ENCODE measurements around the gene MRPL11.

The MRPL11 gene

GRCh38 chr11:66412110-66412509 lies 26.5 kb downstream of the MRPL11 start:
- H3K27me3 ChIP-seq (ENCODE audit: low read depth, low read length), result peaks cover 11% of the 10 kb centered on the region

GRCh38 chr11:66411323-66411722 lies 27.3 kb downstream of the MRPL11 start:
- H3K4me1 ChIP-seq (ENCODE audit: low read length), result peaks cover 3% of the 10 kb centered on the region
- peaks cover 5% of the 10 kb centered on the region; the same call in 1 of the 2 replicates for H4K20me1 ChIP-seq (ENCODE audit: insufficient read depth, low read length)
- H3K27ac ChIP-seq (ENCODE audit: low read length), result no peak overlapping the region
- no peaks in the 10 kb centered on the region for H3K79me2 ChIP-seq (ENCODE audit: low read length)
- H3K27me3 ChIP-seq (ENCODE audit: low read depth, low read length), result peaks cover 10% of the 10 kb centered on the region; the same call in 1 of the 2 replicates
- TF ChIP-seq CTCF (IDR thresholded peaks at IDR 0.05; ENCODE audit: low read depth, low read length) (no peak), EZH2phosphoT487 (IDR thresholded peaks at IDR 0.05; ENCODE audit: low read depth) (no peak)
- no peaks in the 10 kb centered on the region for H3K9me3 ChIP-seq (ENCODE audit: insufficient read depth, low read length)
- H3K4me2 ChIP-seq (ENCODE audit: low read length), result no peak overlapping the region
- no peak overlapping the region for H3K4me3 ChIP-seq (ENCODE audit: low read length)
- no peak overlapping the region for H2AFZ ChIP-seq (ENCODE audit: low read depth, low read length)
- no peaks in the 10 kb centered on the region for H3K36me3 ChIP-seq (replicated peaks; ENCODE audit: low read depth, low read length)
- H3K9ac ChIP-seq (ENCODE audit: low read length), result no peak overlapping the region

More at GRCh38 chr11:66412110-66412509, 26.5 kb downstream of the MRPL11 start:
- Histone ChIP-seq H3K9ac (ENCODE audit: low read length) (no peak overlapping the region), H3K79me2 (ENCODE audit: low read length) (no peaks in the 10 kb centered on the region), H4K20me1 (ENCODE audit: insufficient read depth, low read length) (peaks cover 8% of the 10 kb centered on the region; the same call in 1 of the 2 replicates), H3K4me1 (ENCODE audit: low read length) (peaks cover 3% of the 10 kb centered on the region), H3K4me3 (ENCODE audit: low read length) (no peak overlapping the region), H3K36me3 (replicated peaks; ENCODE audit: low read depth, low read length) (no peaks in the 10 kb centered on the region), H3K27ac (ENCODE audit: low read length) (no peak overlapping the region), H3K9me3 (ENCODE audit: insufficient read depth, low read length) (no peaks in the 10 kb centered on the region), H2AFZ (ENCODE audit: low read depth, low read length) (no peak overlapping the region), H3K4me2 (ENCODE audit: low read length) (no peak overlapping the region)
- TF ChIP-seq CTCF (IDR thresholded peaks at IDR 0.05; ENCODE audit: low read depth, low read length), result no peak
- TF ChIP-seq EZH2phosphoT487 (IDR thresholded peaks at IDR 0.05; ENCODE audit: low read depth), result no peak

GRCh38 chr11:66410191-66410590 lies 28.5 kb downstream of the MRPL11 start:
- Histone ChIP-seq H3K9ac (ENCODE audit: low read length) (no peak overlapping the region), H3K4me1 (ENCODE audit: low read length) (peaks cover 3% of the 10 kb centered on the region), H3K27ac (ENCODE audit: low read length) (no peak overlapping the region), H3K79me2 (ENCODE audit: low read length) (no peaks in the 10 kb centered on the region), H3K4me2 (ENCODE audit: low read length) (no peak overlapping the region), H3K27me3 (ENCODE audit: low read depth, low read length) (peaks cover 13% of the 10 kb centered on the region; the same call in 1 of the 2 replicates), H2AFZ (ENCODE audit: low read depth, low read length) (no peak overlapping the region), H3K4me3 (ENCODE audit: low read length) (no peak overlapping the region), H3K36me3 (replicated peaks; ENCODE audit: low read depth, low read length) (no peaks in the 10 kb centered on the region), H4K20me1 (ENCODE audit: insufficient read depth, low read length) (peaks cover 3% of the 10 kb centered on the region; the same call in 1 of the 2 replicates), H3K9me3 (ENCODE audit: insufficient read depth, low read length) (no peaks in the 10 kb centered on the region)
- TF ChIP-seq CTCF (IDR thresholded peaks at IDR 0.05; ENCODE audit: low read depth, low read length) (no peak), EZH2phosphoT487 (IDR thresholded peaks at IDR 0.05; ENCODE audit: low read depth) (no peak)

- no peak for TF ChIP-seq CTCF (IDR thresholded peaks at IDR 0.05; ENCODE audit: low read depth, low read length)
- TF ChIP-seq EZH2phosphoT487 (IDR thresholded peaks at IDR 0.05; ENCODE audit: low read depth), result no peak
- H3K9me3 ChIP-seq (ENCODE audit: insufficient read depth, low read length), result no peaks in the 10 kb centered on the region
- no peak overlapping the region for H3K27ac ChIP-seq (ENCODE audit: low read length)
- no peaks in the 10 kb centered on the region for H3K79me2 ChIP-seq (ENCODE audit: low read length)
- H3K4me3 ChIP-seq (ENCODE audit: low read length), result peak overlapping the region; percentile 85
- no peaks in the 10 kb centered on the region for H3K36me3 ChIP-seq (replicated peaks; ENCODE audit: low read depth, low read length)
- H2AFZ ChIP-seq (ENCODE audit: low read depth, low read length), result no peak overlapping the region; the same call in 1 of the 2 replicates
- H4K20me1 ChIP-seq (ENCODE audit: insufficient read depth, low read length), result no peaks in the 10 kb centered on the region
- H3K4me2 ChIP-seq (ENCODE audit: low read length), result peak overlapping the region; percentile 94
- peaks cover 18% of the 10 kb centered on the region for H3K27me3 ChIP-seq (ENCODE audit: low read depth, low read length)
- peaks cover 3% of the 10 kb centered on the region for H3K4me1 ChIP-seq (ENCODE audit: low read length)
- peak overlapping the region; percentile 39 for H3K9ac ChIP-seq (ENCODE audit: low read length)
Measured at GRCh38 chr11:66409226-66409625, 29.4 kb downstream of the MRPL11 start.
